ENCODE measurements around the gene OR2B6. TPM values are rescaled to one million over a fixed set of nuclear protein-coding genes. Genes with fewer than 3 reads are reported as not detected.

OR2B6 gene
- total RNA-seq, 1 donor from 2014 or later, result not detected

DNA sequence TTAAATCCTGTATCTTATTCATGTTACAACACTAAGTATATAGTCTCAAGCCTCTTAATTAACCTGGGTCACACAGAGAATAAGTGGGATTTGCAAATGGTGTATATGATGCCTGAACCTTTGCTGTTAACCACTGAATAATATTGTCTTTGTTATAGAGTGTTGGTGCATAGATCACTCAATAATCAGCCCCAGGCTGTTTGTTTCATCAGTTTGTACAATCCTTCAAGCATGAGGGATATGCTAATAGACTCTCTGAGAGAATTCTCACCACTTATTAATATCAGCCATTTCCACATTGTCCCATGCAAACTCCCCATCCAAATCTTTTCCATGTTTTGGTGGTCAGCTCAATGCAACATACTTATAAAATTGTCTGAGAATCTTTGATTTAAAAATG is 21.7 kb downstream of the OR2B6 start:
- TF ChIP-seq, protein P1, sequence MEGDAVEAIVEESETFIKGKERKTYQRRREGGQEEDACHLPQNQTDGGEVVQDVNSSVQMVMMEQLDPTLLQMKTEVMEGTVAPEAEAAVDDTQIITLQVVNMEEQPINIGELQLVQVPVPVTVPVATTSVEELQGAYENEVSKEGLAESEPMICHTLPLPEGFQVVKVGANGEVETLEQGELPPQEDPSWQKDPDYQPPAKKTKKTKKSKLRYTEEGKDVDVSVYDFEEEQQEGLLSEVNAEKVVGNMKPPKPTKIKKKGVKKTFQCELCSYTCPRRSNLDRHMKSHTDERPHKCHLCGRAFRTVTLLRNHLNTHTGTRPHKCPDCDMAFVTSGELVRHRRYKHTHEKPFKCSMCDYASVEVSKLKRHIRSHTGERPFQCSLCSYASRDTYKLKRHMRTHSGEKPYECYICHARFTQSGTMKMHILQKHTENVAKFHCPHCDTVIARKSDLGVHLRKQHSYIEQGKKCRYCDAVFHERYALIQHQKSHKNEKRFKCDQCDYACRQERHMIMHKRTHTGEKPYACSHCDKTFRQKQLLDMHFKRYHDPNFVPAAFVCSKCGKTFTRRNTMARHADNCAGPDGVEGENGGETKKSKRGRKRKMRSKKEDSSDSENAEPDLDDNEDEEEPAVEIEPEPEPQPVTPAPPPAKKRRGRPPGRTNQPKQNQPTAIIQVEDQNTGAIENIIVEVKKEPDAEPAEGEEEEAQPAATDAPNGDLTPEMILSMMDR (IDR thresholded peaks at IDR 0.05; ENCODE audit: insufficient read depth, low read depth, low read length), result no peak
- TF ChIP-seq EZH2 (IDR thresholded peaks at IDR 0.05; ENCODE audit: insufficient read depth, low read length), result no peak
- Mint-ChIP-seq H3K9me3 (ENCODE audit: unreplicated experiment) (no peaks in the 10 kb centered on the region), H3K4me1 (ENCODE audit: low read depth, unreplicated experiment) (no peaks in the 10 kb centered on the region), H3K4me3 (ENCODE audit: unreplicated experiment) (no peak overlapping the region), H3K27ac (ENCODE audit: unreplicated experiment) (no peak overlapping the region), H3K36me3 (ENCODE audit: low read depth, unreplicated experiment) (no peaks in the 10 kb centered on the region), H3K27me3 (ENCODE audit: low read depth, unreplicated experiment) (no peaks in the 10 kb centered on the region)
- Histone ChIP-seq H3K36me3 (ENCODE audit: insufficient read depth, low read length) (no peaks in the 10 kb centered on the region), H3K27me3 (ENCODE audit: insufficient read depth, low read length) (no peaks in the 10 kb centered on the region), H3K9ac (ENCODE audit: low read length) (no peak overlapping the region), H3K4me3 (ENCODE audit: insufficient read depth, low read depth, low read length) (no peak overlapping the region), H3K79me2 (ENCODE audit: insufficient read depth, low read length) (no peaks in the 10 kb centered on the region), H3K27ac (ENCODE audit: low read depth, low read length) (no peak overlapping the region), H3K4me1 (ENCODE audit: insufficient read depth, low read length) (no peaks in the 10 kb centered on the region), H2AFZ (ENCODE audit: low read depth, low read length) (no peak overlapping the region), H3K9me3 (ENCODE audit: insufficient read depth, low read depth, low read length) (no peaks in the 10 kb centered on the region), H4K20me1 (ENCODE audit: insufficient read depth, low read length) (no peaks in the 10 kb centered on the region), H3K4me2 (ENCODE audit: low read length) (no peak overlapping the region)
- DNase-seq (ENCODE audit: low read depth) (no peak), FAIRE-seq (no peak)

DNA sequence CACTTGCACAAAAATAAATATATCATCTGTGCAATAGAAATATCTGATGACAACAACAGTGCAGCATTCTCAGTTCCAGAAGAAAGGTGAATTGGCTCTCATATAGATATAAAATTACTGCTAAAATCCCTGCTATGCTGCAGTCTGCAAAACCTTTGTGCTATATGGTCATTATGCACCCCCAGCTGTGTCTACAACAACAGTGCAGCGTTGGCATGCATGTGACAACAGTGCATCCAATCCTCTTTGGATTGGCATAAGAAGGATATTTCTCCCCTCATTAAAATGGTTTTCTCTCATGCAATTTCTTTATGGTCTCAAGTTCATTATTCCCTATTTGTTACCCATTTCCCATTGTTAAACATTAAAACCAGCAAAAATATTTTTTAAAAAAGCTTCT is 23.1 kb downstream of the OR2B6 start:
- H3K4me1 ChIP-seq (ENCODE audit: insufficient read depth, low read length), result no peaks in the 10 kb centered on the region
- FAIRE-seq, result no peak

More for the DNA sequence above, 23.1 kb downstream of the OR2B6 start:
- Histone ChIP-seq H4K20me1 (ENCODE audit: insufficient read depth, low read length) (no peaks in the 10 kb centered on the region), H3K4me3 (ENCODE audit: insufficient read depth, low read depth, low read length) (no peak overlapping the region), H3K79me2 (ENCODE audit: insufficient read depth, low read length) (no peaks in the 10 kb centered on the region), H3K9me3 (ENCODE audit: insufficient read depth, low read depth, low read length) (no peaks in the 10 kb centered on the region), H3K4me2 (ENCODE audit: low read length) (no peak overlapping the region), H2AFZ (ENCODE audit: low read depth, low read length) (no peak overlapping the region), H3K36me3 (ENCODE audit: insufficient read depth, low read length) (no peaks in the 10 kb centered on the region), H3K9ac (ENCODE audit: low read length) (no peak overlapping the region), H3K27ac (ENCODE audit: low read depth, low read length) (no peak overlapping the region), H3K27me3 (ENCODE audit: insufficient read depth, low read length) (no peaks in the 10 kb centered on the region)
- H3K36me3 Mint-ChIP-seq (ENCODE audit: low read depth, unreplicated experiment), result no peaks in the 10 kb centered on the region
- H3K27ac Mint-ChIP-seq (ENCODE audit: unreplicated experiment), result no peak overlapping the region
- TF ChIP-seq EZH2 (IDR thresholded peaks at IDR 0.05; ENCODE audit: insufficient read depth, low read length), result no peak
- TF ChIP-seq, protein P1 (IDR thresholded peaks at IDR 0.05; ENCODE audit: insufficient read depth, low read depth, low read length), result no peak
- peaks cover 4% of the 10 kb centered on the region for H3K27me3 Mint-ChIP-seq (ENCODE audit: low read depth, unreplicated experiment)
- DNase-seq (ENCODE audit: low read depth), result no peak
- H3K4me3 Mint-ChIP-seq (ENCODE audit: unreplicated experiment), result no peak overlapping the region
- H3K9me3 Mint-ChIP-seq (ENCODE audit: unreplicated experiment), result no peaks in the 10 kb centered on the region
- H3K4me1 Mint-ChIP-seq (ENCODE audit: low read depth, unreplicated experiment), result no peaks in the 10 kb centered on the region
